Measurements from ENCODE around the gene GALNT5.
"Not testable (repeated sequence)": the region's sequence is repeated elsewhere in the genome, so short reads cannot be mapped to it uniquely, and the experiment has no call there.

GALNT5 gene, protein sequence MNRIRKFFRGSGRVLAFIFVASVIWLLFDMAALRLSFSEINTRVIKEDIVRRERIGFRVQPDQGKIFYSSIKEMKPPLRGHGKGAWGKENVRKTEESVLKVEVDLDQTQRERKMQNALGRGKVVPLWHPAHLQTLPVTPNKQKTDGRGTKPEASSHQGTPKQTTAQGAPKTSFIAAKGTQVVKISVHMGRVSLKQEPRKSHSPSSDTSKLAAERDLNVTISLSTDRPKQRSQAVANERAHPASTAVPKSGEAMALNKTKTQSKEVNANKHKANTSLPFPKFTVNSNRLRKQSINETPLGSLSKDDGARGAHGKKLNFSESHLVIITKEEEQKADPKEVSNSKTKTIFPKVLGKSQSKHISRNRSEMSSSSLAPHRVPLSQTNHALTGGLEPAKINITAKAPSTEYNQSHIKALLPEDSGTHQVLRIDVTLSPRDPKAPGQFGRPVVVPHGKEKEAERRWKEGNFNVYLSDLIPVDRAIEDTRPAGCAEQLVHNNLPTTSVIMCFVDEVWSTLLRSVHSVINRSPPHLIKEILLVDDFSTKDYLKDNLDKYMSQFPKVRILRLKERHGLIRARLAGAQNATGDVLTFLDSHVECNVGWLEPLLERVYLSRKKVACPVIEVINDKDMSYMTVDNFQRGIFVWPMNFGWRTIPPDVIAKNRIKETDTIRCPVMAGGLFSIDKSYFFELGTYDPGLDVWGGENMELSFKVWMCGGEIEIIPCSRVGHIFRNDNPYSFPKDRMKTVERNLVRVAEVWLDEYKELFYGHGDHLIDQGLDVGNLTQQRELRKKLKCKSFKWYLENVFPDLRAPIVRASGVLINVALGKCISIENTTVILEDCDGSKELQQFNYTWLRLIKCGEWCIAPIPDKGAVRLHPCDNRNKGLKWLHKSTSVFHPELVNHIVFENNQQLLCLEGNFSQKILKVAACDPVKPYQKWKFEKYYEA

DNA sequence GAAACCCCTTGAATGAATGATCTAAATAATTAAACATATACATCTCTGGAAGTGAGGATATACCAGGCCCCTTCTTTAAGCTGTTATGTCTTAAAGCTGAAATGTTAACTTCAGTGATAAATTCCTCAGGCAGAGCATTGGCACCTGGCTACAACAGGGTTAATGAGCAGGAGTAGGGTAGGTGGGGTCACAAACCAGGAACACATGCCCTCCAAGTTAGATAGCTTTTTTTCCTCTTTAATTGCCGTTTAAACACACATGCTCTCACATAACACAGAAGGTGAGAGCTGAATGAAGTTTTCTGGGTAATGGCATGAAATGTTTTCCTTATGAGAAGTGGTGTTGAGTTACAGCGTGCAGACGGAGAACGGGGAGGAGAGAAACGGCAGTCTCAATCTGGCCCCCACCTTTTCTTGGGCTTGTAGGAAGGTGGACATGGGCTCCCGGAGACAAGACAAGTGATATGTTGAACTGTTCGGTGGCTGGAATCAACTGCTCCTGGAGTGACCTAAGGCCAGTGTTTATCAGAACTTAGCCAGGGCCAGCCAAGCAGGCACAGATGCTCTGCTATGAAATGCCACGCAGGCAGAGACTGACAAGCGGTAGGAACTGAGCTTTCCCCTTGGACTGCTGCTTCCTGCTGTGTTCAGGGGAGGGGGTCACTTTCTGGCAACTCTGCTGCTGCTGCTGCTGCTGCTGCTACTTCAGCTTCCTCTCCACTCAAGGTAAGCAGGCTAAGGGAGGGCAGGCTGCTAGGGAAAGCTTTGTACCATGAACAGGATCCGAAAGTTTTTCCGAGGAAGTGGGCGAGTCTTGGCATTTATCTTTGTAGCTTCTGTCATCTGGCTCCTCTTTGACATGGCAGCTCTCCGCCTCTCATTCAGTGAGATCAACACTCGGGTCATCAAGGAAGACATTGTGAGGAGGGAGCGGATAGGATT lies at the start of gene GALNT5:
TSS of gene GALNT5 (plus strand) at position 394 of the 941 bp plus-strand sequence. CDS start at position 772, 378 bp downstream.
- peak; percentile 43 for DNase-seq

DNA sequence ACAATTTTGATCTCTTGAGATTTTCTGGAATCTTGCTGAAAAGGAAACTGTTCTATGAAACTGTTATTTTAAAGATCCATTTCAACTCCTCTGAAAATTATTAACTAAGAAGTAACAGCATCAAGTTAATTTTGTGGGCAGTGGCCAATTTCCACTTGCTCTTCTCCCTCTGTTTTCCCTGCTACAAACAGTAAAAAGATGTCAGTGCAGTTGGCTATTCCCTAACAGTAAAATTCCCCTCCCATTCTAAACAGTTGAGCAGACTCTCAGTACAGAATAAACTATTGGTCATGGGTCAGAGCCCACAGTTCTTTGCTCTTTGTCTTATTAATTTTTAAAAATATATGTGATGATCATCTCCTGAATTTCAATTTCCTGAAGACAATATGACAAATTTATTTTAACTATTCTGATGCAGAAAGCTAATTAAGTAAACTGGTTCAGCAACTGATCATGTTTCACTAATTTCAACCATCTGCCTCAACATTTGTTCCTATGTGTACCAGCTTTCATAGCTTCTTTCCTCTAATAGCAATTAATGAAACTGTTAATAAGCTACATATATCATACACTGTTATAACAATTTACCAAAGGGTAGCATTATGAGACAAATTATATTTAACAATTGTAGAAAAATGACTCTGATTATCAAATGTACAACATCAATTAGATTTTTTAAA lies 41.1 kb upstream of the GALNT5 start:
- no peak for DNase-seq

DNA sequence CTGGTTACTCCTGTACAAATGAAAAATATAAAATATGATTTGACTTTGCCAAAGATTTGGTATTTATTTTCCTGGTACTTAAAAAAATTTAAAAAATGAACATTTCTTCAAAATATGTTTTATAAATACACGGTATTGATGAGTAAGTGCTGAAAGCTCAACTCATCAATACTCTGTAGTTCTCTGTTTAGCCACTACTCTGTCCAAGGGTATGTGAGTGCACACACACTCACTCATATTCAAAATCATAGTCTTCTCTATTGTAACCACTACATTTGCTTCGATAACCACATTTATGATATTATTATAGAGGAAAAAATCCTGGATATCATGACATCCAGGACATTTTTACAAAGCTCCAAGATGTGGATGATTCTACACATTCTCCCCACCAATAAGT lies 40.1 kb upstream of the GALNT5 start:
- no peak for DNase-seq

DNA sequence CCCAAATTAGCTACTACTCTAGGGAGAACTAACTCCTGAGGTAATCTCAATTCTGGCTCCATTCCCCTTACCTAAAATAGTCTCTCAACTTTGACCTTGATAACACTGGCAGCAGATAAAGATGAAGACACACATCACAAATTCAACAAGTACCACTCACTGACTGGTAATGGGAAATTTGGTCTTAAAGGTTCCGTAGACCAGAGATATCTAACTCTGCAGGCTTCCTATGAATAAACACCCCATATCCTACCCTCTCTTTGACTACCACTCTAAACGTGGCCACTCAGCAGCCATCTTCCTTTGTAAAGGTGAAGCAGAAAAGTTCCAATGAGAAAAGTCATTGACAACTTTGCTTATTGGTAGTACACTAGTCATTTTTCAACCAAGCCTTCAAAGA lies 38.6 kb upstream of the GALNT5 start:
- DNase-seq: no peak

DNA sequence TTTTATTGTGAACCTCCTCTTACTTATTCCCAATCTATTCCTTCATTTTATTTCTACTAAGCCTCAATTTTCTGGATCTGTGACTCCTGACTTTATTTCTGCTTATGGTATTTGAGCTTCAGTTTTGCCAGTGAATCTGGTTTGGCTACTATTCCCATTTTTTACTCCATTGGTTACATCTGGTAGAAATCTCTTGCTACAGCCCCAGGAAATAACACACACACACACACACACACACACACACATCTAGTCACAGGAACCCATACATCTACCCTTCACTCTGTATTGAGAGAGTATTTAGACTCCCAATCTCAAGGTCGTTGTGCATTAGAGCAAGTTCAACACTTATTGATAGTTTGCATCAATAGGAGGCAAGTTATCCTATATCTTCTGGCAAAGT lies 37.0 kb upstream of the GALNT5 start:
- DNase-seq: no peak

DNA sequence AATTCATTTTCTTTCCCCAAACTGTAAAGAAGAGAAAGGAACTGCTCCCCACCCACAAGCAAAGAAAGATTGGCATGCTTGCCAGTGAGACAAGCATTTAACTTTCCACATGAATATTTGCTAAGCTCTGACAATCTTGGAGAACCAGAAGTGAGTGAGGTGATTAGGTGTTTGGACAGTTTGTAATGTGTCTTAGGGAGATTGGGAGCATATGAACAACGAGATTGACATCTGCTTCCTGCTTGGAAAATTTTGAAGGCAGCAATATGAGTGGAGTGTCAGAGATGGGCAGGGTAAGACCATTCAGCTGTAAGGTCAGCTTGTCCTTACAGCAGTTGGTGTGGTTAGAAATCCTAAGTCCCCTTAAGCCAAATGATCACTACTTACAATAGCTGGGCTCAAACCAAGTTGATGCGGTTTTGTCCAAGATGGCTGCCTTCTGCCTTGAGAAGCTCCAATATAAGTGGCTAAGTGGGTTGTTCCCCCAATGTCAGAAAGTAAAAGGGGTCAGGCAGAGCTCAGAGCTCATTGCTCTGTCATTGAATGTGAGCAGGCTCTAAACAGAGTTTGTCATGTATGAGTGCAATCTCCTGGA lies 36.0 kb upstream of the GALNT5 start:
- DNase-seq: no peak

DNA sequence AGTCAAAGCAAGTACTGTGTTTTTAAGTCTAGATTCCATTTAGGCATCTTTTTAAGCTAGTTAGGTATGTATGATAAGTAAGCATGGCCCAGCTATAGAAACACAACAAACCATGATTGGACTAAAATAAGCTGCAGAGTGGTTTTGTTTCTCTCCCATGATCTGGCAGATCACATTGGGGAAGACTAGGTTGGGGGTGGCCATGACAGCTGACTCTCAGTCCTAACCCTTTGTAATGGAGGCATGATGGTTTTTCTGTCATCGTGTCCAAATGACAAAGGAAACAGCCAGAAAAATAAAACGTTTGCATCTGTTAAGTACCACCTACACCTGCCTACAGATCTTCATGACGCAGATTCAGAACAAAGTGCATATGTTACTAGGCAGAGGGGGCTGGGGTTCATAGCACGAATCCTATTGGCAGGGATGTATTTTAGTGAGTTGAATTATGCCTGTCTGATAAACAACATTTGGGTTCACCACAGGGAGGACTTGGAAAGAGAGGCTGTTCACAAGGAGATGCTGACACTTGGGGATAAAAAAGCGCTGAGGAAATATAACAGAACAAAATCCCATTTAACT lies 33.8 kb upstream of the GALNT5 start:
- DNase-seq: no peak

DNA sequence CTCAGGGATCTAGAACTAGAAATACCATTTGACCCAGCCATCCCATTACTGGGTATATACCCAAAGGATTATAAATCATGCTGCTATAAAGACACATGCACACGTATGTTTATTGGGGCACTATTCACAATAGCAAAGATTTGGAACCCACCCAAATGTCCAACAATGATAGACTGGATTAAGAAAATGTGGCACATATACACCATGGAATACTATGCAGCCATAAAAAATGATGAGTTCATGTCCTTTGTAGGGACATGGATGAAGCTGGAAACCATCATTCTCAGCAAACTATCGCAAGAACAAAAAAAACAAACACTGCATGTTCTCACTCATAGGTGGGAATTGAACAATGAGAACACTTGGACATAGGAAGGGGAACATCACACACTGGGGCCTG lies 33.1 kb upstream of the GALNT5 start:
- not testable (repeated sequence) for DNase-seq

DNA sequence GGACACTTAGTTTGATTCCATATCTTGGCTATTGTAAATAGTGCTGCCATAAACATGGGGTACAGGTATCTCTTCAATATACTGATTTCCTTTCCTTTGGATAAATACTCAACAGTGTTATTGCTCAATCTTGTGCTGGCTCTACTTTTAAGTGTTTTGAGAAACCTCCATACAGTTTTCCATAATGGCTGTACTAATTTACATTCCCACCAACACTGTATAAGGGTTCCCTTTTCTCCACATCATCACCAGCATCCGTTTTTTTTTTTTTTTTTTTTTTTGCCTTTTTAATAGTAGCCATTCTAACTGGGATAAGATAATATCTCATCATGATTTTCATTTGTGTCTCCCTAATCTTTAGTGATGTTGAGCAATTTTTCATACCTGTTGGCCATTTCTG lies 29.9 kb upstream of the GALNT5 start:
- DNase-seq: no peak

DNA sequence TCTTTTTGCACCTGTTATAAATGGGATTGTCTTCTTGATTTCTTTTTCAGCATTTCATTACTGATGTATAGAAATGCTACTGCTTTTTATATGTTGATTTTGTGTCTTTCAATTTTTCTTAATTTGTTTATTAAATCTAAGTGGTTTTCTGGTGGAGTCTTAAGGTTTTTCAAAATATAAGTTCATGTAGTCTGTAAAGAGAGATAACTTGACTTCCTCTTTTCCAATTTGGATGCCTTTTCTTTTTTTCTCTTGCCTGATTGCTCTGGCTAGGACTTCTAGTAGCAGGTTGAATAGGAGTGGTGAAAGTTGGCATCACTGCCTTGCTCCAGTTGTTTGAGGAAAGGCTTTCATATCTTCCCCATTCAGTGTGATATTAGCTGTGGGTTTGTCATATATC lies 28.6 kb upstream of the GALNT5 start:
- DNase-seq: no peak

DNA sequence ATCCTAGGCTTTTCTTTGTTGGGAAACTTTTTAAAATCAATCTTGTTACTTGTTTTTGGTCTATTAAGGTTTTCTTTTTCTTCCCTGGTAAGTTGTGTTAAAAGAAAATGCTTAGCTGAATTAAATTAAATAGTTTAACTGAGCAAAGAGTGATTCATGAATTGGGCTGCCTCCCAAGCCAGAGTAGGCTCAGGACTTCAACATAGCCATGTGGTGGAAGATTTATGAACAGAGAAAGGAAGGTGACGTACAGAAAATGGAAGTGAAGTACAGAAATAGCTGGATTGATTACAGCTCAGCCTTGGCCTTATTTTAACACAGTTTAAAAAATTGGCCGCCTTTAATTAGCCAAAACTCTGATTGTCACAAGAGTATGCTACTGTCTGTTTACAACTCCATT lies 27.9 kb upstream of the GALNT5 start:
- no peak for DNase-seq

DNA sequence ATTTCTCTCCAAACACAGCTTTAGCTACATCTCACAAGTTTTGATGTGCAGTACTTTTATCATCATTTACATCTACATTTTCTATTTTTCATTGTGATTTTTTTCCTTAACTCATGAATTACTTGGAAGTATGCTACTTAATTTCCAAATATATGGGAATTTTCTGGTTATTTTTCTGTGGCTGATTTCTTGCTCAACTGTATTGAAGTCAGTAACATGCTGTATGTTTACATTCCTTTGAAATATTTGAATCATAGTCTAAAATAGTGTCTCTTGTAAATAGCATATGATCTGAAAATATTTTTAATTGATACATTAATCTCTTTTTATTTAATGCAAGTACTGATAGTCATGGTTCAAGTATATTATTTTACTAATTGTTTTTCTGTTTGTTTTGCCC lies 26.0 kb upstream of the GALNT5 start:
- DNase-seq: no peak

DNA sequence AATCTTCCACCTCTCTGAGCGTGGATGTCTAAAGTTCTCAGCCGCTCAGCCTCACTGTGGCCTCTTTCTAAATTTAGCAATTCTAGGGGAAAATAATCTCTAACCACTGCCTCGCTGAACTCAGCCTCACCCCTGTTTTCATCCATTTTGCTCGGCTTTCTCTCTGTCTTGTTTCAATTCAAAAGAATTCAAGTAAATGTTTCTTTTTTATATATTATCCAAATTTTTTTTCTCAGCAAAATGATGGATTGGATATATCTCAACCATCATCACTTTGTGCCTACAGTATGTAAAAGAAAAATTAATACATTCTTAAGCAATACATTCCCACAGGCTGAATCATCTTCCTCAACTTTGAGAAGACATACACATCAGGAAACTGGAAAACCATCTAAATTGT lies 24.0 kb upstream of the GALNT5 start:
- no peak for DNase-seq

DNA sequence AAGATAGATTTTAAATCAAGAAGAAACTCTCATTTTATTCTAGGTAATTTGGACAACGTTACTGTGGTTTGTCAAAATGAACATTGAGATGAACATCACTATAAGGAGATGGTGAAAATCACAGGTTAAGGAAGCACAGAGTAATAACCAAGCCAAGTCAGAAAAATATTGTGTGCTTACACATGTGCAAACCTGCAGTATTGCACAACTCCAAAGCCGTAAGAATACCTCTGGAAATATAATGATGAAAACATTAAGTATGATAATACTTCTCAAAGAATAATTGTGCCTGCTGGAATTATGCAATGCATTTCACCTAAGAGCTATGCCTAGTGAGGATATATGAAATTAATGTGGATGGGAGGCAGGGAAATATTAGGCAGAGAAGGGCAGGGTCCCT lies 21.1 kb upstream of the GALNT5 start:
- no peak for DNase-seq

DNA sequence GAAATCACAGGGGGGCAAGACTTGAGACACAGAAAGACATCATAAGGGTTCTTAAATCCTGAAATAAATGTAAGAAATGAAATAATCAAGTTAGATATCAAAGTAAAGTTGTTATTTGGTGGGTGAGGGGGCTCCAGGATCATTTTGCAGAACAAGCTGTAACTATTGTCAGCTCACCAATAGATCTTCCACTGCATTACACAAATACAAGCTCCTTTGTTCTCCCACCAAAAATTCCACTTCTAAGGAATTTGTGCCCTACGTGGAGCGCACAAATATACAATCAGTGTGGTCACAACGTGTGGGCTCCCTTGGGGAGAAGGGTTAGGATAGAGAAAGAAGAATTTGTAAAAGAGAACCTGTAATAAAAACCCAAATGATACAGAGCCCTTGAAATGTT lies 19.2 kb upstream of the GALNT5 start:
- no peak for DNase-seq

DNA sequence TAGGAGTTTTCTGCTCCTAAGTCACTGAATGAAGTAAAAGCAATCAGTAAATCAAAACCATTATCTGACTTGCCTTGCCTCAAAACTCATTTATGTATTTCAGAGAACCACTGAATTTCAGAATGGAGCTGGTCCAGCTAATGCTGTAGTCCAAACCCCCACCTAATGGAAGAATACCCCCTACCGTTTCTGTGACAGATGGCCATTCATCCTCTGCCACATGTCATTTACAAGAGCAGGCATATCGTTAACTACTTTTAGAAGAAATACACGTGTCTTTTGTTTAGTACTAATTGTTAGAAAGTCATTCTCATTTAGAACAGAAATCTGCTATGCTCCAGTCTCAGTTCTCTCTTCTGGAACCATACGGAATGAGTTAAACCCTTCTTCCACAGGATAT lies 12.8 kb upstream of the GALNT5 start:
- DNase-seq: no peak

DNA sequence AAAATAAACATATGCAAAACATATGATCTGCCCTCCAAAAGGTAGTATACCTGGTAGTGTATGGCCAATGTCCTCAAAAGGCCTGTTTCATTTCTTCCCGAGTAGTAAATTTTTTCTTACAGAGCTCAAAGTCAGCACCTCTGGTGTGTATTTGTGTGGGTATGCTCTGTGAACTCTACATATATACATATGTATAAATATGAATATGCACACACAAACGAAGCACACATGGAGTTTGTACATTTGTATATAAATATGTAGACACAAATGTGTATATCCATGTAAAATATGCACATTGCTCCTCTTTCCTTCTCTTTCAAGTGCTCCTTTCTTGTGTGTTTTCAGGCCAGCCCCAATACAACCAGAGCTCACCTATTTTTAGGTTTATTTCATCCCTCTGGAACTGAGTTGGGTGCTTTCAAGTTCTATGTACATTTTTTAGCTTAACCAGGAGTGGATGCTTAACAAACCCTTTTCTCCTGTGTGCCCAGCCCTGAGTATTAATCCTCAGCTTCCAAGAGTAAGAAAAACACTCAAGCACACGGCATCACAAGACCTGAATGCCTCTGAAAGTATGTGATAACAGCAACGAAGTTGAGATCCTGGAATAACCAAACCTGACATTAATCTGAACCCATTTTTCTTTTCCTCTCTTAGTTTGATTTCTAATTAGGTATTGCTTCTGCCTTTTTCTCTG lies 12.2 kb upstream of the GALNT5 start:
- DNase-seq: no peak

DNA sequence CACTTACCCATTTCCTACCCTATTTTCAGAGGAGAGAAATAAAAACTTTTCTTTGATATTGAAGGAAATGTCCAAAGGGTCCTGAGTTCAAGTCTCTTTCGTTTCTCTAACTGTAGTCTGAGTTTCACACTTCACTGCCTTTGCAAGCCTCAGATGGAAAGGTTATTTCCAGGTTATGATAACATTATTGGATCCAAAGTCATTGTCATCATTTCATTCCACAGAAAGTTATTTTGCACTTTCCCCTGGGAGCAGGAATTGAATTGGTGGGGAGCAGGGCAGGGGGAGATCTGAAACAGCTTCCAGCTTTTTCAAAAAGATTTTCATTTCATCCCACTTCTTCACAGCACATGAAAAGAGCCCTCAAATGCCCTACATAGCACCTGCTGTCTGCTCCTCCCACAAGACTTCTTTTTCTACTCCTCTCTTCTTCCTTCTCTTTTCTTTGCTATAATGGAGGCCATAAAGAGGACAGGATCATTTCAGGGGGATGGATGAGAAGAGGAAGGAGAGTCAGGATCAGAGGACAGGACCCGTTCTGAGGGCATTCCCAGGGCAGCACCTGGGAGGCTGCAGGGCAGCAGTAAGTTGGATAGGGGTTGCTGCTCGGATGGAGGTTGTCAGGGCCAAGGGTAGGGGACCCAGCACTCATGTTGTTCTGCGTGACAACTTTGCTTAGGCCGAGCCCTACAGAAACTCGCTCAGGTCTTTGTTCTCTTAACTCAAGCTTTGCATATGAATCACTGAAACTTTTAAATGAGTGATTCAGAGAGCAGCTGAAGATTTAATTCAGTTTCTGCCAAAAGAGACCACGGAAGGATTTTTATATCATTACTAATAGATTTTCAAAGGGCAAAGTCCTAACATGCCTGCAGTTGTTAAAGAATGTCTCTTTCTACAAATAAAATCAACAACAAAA lies 11.4 kb upstream of the GALNT5 start:
- peak; percentile 68 for DNase-seq

DNA sequence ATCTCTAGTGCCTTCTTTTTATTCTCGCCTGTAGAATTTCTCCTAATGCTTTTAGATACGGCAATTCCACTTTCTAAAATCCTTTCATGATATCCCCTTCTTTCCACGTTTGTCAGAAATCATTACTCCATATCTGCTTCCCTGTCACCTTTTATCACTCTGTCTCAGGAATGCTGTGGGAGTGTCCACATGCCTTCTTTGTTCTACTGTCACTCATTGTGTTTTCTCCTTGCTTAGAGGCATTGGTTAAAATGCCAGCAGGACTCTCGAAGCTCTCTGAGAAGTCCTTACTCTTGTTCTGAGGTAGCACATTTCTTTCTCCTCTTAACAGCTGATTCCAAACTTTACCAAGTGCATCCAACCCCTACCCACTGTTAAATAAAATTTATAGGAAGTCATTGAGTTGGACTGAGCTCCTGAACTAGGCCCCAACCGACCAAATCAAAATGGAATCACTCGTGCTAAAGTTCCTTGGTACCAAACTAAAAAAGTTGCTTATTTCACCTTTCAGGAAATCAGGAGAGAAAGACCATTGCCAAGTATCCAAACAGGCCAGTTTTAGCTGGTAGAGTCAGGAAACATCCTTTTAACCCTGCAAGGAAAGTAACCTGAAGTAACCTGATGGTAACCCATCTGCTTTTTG lies 10.6 kb upstream of the GALNT5 start:
- DNase-seq: no peak

Measured in amniotic stem cell (primary cell).